ENCODE measurements around the gene LARP4B. TPM values are rescaled to one million over a fixed set of nuclear protein-coding genes. Genes with fewer than 3 reads are reported as not detected.

The LARP4B gene
- total RNA-seq, 1 experiment from 2014 or later = 31.1 TPM

DNA sequence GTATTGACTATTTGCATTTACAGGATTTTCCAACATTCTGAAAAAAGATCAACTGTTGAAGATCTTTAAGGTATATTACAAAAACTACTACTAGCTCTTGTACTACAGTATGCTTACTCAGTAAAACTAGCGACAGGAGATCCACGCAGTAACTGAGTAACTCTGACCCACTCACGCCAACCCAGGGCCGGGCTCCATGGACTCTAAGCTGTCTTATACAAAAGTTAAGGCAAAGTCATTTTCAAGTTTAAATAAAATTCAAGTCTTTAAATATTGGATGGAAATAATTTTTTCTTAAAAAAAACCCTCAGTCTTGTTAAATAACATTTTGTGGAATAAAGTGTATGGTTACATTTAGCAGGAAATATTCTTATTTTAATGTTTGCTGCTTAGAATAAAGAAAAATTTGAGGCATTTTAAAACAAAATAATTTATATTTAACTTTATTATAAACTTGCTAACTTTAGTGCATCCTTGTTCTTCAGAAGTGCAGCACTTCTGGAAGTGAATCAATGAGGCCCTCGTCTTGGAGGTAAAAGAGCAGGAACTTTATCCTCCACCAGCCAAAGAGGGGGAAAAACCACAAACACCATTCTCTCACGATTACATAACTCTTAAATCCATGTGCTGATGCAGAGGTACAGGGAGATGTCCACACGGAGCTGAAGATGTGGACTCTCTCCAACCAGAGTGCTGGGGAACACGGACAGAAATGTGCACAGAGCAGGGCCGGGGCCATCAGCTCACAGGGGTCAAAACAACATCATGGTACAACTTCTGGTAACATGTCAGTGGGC, 119.9 kb downstream of the LARP4B start:
- no peak for DNase-seq (ENCODE audit: extremely low read depth, low read depth)

DNA sequence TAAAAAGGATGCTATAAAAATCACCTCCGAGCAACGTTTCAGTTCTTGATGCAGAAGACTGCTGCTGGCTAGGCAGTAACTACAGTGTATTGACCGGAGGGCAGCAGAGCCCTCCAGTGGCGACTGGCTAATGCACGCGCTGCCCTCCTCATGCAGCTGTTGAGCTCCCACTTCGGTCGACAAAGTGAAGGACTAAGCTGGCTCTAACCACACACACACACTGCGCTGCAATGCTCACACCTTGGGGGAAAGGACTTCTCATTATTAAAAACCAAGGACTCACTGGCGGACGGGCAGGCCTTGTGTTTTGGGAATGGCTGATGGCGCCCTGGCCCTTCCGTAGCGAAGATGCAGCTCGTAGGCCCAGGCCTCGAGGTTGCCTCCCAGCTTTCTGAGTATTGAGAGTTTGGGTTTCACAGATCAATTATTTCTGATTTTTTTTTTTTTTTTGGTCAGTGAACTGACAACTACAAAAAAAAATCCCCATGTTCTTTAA, 121.1 kb downstream of the LARP4B start:
- no peak for DNase-seq (ENCODE audit: extremely low read depth, low read depth)

DNA sequence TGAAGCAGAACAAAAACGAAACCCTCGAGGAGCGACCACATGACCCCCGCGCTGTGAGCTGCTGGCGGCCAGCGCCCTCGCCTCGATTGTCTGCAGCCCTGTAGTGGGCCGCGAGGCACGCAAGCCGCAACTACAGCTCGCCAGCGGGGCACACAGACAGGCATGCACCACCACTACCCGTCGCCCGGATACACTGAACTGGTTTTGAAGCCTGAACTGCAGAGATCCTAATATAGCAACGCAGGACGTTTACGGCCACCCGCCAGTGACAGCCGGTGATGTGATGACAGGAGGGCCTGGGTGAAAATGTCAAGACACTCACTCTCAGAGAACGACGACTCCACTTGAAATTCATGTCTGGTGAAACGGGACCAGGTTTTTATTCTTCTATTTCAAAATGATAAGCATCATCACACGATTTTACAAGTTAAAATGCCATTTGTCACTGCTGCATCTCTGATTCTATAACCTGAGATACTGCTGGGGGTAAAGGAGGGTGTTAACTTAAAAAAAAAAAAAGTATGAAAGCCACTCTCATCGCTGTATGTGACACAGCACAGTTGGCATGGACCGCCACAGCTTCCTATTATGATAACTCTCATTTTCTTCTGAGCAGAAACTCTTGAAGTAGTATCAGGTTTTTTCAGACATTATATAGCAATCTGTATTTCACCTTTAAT, 121.7 kb downstream of the LARP4B start:
- DNase-seq (ENCODE audit: extremely low read depth, low read depth) = no peak

DNA sequence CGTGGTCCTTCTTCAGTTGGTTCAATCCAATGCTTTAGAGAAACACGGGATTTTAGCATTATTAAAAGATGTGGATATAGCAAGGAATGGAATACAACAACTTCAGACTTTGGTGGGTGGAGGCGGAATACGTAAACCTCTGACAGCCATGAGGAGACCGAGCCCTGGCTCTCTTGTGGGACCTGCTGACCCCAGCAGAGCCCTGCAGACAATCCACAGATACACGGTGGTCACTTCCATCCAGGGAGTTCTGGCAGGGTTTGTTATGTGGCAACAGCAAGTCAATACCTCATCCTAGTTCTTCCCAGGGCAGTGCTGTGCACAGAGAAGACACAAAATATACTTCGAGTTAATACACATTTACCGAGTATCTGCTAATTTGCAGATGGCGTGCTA, 123.5 kb downstream of the LARP4B start:
- DNase-seq (ENCODE audit: extremely low read depth, low read depth) = no peak

DNA sequence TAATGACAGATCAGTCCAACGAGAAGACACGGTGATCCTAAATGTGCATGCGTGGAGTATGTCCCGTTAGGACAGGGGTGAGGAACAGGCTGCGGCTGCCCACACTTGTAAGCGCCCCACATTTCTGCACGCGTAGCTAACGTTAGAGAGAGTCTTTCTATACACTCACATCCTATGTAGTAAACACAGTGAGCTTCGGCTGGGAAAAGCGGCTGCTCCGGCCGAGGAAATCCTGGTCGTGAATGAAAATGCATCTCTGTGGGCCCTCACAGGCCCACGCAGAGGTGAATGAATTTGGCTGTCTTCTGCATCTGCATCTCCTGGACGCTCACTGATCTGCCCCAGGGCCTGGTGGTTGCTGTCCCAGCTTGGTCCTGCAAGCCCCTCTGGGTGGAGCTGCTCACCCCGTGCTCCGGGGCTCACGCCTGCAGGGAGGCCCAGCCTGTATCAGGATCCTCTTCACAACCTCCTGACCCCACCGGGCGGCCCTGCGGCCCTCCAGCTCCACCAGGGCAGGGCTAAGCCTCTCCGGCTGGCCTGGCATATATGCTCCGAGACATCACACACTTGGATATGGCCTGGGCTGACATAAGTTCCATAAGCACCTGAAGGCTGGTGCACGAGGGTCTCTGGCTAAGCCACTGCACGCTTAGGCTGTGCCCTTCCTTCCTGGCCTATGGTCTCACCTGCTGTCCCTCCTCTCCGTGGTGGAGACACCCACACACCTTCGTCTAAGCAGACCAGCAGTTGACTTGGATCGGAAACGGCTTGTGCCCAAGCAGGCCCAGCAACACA, 124.1 kb downstream of the LARP4B start:
- DNase-seq (ENCODE audit: extremely low read depth, low read depth) = no peak

DNA sequence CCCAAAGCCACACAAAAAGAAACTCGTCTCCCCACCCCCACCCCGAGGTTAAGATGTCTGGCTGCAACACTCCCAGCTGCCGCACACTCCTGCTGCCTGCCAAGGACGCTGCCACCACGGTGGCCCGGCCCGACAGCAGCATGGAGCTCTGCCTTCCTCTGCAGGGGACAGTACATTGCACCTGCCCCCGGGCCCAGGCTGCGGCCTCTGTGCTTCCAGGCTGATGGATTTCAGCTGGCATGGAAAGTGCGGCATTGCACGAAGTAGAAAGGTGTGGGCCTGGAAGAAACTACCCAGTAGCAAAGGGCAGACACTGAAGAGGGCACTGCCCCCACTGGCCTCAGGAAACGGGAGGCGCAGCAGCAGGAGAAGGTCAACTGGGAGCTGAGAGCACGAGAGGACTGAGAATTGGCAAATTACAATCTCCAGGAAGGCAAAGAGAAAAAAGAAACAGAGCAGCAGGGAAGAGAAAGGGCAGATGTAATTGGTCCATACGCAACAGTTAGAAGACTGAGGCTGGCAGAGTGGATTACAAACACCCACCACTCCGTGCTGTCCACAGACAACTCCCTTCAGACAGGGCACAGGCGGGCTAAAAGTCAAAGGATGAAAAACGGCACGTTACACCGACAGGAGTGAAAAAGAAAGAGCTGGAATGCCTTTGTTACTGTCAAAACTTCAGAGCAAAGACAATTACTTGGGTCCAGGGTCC, 124.9 kb downstream of the LARP4B start:
- no peak for DNase-seq (ENCODE audit: extremely low read depth, low read depth)

DNA sequence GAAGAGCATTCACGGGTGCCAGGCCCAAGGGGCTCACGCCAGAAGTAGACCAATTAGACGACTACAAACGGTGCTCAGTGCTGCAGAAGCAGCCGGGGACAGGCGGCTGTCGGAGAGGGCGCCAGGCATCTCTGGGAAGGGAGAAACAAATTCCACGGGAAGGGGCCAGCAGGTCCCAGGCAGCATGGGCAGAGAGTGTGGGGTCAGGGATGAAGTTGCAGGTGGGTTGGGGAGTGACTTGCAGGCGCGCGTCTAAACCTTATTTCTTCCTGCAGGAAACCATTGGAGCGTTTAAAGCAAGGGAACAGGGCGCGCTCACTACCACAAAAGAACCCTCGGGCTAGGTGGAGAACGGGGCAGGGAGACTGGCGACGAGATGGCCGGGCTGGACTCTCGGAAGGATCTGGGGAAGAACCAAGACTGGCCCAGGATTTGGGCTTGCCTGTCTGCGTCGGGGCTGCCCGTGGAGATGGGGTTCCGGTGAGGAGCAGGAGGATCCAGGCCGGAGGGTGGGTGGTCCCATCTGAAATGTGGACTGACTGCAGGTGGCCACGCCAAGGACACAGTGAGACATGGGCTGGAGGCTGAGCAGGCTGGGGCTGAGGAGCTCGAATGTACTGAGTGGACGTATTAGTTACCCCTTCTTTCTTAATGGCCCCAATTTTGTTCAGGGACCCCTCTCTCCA, 125.7 kb downstream of the LARP4B start:
- no peak for DNase-seq (ENCODE audit: extremely low read depth, low read depth)

DNA sequence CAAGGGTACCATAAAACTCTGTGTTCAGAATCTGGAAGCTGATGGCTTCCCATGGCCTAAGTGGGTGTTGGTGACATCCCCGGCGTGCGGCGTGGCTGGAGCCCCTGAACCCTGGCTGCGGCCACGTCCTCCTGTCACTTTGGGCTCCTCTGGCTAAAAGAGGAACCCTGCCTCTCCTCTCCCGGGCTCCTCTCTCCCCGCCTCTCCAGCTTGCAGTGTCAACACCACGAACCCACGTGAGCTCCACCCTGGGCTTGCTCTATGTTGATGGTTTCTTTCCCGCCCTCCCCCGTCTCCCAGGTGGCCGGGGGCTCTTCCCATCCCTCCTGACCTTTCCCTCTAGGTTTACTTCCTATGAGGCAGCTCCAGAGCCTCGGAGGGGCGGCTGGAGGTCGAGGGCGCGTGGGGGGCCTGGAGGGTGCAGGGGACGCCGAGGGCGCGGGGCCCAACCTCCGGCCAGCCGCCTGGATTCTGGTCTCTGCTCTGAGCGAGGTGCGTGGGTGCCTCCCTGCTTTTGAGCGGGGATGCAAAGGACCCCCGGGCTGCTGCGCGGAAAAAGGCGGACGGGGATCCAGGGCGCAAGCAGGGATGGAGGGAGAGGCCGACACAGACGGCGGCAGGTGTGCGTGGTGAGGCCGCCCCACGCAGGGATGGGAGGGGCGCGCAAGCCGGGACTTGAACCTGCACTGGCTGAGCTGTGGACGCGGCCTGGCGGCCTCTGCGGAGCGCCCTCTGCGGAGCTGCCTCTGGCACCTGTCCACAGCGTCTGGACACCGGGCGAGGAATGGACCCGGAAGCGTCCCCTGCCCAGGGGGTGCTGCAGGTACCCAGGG, 126.5 kb downstream of the LARP4B start:
- no peak for DNase-seq (ENCODE audit: extremely low read depth, low read depth)

DNA sequence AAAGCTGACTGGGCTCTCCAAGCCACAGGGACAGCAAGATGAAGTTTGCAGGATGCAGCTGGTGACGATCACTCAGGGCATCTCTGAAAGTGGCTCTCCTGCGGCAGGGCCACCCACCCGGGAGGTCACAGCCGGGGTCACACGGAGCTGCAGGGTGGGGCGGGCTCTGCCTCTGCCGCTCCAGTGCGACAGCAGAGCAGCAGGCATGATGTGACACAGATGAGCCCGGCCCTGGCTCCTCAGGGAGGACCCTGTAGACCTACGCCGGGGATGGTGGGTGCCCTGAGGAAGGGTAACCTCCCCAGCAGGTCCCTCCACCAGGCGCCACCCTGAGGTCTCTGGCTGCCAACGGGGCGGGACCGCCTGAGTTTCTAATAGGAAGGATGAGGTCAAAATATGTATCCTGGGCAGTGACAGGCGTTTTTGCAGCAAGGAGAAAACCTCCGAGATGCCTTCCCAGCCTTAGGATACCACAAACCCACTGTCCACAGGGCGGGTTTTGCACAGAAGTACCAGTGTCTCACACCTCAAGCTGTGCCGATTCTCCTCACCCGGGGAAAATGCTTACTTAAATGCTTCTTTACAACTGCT, 127.2 kb downstream of the LARP4B start:
- DNase-seq (ENCODE audit: extremely low read depth, low read depth) = no peak

DNA sequence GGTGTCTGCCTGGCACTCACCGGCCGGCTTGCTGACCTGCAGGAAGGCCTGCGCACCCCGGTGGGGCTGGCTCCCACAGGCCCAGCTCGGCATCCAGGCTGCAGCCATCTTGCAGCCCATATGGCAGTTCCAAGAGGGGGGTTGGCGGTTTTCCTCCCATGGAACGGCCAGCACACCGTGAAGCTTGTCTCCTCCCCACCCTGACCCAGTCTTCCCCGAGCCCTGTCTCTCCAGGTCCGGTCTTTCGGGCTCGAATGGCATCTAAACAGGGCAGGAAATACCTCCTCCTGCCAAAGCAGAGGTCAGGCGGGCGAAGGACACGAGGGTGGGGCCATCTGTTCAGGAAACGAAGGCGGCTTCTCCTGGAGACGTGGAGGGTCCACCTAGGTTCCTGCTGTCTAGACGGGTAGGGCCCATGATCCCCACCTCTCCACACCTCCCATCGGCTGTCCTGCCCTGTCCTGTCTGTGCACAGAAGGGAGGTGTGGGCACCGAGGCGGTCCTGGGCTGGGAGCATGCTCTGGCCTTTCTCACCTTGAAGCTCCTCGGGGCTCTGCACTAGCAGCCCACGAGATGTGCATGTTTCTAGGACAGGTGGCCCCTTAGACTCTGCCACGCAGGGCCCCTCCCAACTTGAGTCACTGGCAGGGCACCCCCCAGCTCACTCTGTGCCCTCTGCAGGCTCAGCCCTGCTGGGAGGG, 128.3 kb downstream of the LARP4B start:
- no peak for DNase-seq (ENCODE audit: extremely low read depth, low read depth)

DNA sequence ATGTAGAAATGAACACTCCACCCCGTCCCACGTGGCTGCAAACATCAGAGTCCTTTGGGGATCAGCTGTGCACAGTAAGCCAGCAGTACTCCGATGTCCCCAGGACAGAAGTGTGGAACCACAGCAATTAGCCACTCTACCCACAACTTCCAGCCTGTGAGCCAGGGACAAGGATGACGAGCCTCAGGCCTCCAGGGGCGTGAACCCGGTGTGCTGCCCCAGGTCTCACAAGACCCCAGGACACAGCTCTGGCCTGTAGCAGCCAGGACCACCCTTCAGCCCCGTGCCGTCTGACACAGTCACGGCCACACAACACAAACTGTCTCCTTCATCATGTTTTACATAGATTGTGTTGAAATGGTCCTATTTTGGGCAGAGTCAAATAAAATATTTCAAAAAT, 129.0 kb downstream of the LARP4B start:
- no peak for DNase-seq (ENCODE audit: extremely low read depth, low read depth)

DNA sequence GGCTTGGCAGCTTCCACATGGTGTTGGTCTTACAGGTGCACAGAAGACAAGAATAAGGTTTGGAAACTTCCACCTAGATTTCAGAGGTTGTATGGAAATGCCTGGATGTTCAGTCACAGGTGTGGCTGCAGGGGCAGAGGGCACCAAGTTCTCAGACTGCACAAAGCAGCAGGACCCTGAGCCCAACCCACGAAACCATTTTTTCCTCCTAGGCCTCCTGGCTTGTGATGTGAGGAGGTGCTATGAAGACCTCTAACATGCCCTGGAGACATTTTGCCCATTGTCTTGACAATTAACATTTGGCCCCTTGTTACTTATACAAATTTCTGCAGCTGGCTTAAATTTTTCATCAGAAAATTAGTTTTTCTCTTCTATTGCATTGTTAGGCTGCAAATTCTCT, 134.3 kb downstream of the LARP4B start:
- DNase-seq (ENCODE audit: extremely low read depth, low read depth) = no peak

DNA sequence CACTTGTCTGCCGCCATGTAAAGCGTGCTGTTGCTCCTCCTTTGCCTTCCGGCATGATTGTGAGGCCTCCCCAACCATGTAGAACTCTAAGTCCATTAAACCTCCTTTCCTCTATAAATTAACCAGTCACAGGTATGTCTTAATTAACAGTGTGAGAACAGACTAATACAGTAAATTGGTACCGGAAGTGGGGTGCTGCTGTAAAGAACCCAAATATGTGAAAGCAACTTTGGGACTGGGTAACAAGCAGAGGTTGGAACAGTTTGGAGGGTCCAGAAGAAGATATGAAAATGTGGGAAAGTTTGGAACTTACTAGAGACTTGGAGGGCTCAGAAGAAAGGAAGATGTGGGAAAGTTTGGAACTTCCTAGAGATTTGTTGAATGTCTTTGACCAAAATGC, 135.3 kb downstream of the LARP4B start:
- DNase-seq (ENCODE audit: extremely low read depth, low read depth) = no peak

DNA sequence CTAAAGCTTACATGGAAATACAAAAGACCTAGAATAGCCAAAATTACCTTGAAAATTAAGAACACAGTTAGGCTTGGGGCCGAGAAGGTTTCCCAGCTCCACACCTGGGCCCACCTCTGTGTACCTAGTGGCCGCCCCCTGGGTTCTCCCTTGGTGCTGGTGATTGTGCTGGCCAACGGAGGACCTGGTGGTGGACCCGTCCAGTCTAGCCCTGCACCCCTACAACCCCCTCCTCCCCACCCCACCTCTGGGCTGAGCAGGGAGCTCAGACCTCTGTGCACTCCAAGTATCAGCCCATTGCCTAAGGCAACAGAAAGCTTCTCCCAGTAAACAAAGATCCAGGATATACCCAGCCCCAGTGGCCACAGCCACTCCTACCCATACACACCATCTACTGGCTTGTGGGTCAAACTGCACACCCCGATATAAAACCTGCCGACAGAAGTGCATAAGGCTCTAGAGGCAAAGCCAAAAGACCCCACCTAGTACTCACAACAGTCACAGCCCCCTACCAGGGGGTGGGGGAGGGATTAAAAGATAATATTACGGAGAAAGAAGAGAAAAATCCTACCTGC, 137.0 kb downstream of the LARP4B start:
- DNase-seq (ENCODE audit: extremely low read depth, low read depth) = no peak

DNA sequence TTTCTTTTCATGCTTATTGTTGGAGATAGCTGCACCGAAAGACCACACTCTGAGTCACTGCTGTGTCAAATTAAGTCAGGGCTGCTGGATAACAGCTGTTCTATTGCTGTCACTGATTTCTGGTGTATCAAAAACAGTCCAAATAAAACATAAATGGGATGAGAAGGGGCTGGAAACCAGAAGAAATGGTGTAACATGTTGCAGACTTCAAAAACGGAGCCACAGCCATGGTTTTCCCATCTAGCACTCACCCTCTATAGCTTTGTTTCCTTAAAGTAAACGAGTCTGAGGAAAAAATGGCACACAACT, 138.8 kb downstream of the LARP4B start:
- DNase-seq (ENCODE audit: extremely low read depth, low read depth) = no peak

DNA sequence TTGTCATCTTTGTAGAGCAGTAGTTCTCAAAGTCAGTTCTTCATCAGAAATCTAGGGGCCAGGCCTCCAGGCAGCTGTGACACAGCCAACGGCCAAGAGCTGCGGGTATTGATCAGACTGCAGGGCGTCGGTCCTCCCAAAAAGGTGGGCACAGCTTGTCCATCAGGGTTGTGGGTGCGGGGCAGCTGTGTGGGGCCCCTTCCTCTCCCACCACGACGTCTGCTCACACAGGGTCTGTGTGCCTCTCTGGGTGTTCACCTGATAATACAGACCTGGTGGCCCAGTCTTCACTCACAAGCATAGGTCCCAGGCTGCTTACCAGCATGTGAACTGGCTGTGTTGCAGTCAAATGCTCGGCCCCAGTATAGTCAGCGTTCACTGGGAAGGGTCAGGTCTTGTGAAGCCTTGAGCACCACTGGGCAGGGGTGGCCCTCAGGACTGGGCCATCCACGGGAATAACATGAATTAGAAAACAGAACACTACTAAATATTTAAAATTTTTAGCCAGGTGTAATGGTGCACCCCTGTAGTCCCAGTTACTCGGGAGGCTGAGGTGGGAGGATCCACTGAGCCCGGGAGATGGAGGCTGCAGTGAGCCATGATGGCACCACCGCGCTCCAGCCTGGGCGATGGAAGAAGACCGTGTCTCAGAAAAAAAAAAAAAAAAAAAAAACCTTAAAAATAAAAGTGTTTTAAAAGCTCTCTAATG, 139.3 kb downstream of the LARP4B start:
- no peak for DNase-seq (ENCODE audit: extremely low read depth, low read depth)

DNA sequence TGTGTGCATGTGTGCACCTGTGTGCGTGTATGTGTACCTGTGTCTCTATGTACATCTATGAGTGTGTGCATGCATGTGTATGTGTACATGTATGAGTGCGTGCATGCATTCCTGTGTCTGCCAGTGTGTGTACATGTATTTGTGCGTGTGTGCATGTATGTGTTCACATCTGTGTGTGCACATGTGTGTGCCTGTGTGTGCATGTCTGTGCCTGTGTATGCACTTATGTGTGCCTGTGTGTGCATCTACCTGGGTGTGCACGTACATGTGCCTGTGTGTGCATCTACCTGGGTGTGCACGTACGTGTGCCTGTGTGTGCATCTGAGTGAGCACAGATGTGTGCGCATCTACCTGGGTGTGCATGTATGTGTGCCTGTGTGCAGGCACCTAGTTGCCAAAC, 139.9 kb downstream of the LARP4B start:
- DNase-seq (ENCODE audit: extremely low read depth, low read depth) = no peak
